Left lung (tissue), 10 donors: ENCODE data around the gene SLC6A19. TPM values are rescaled to one million over a fixed set of nuclear protein-coding genes. Genes with fewer than 3 reads are reported as not detected.

ENCODE experiments used
- ATAC-seq: fragments of 200-7000 bp; cut with Tn5 transposase; one replicate; pipeline ENCODE4 v1.9.1; 2020; ENCODE audit warnings: moderate library complexity
- DNase-seq, 4 donors: peaks; one replicate each; pipeline ENCODE4 v3.0.0-alpha.2; 2013 to 2020
- H3K27ac ChIP-seq, 2 donors: fragments of 200-600 bp; sonication (generic) in 1 of 2; one replicate each; pipeline versions ENCODE4 v1.5.0 to v1.8.0; 2020 to 2021
- H3K27me3 ChIP-seq, 2 donors: fragments of 200-600 bp; sonication (generic) in 1 of 2; one replicate each; pipeline versions ENCODE4 v1.5.0 to v1.8.0; 2020 to 2021
- H3K36me3 ChIP-seq, 2 donors: fragments of 200-600 bp; sonication (generic) in 1 of 2; one replicate each; pipeline versions ENCODE4 v1.5.0 to v1.8.0; 2020 to 2021
- H3K4me1 ChIP-seq, 2 donors: fragments of 200-600 bp; one replicate each; pipeline ENCODE4 v1.8.0; 2021
- H3K4me3 ChIP-seq, 2 donors: fragments of 200-600 bp; sonication (generic) in 1 of 2; one replicate each; pipeline versions ENCODE4 v1.5.0 to v1.8.0; 2020 to 2021; ENCODE audit warnings: mild to moderate bottlenecking in 1 of 2
- H3K9me3 ChIP-seq, 2 donors: fragments of 200-600 bp; sonication (generic) in 1 of 2; one replicate each; pipeline versions ENCODE4 v1.5.0 to v1.8.0; 2020 to 2021
- intact Hi-C, 2 donors: fragments of 100-400 bp; cut with DNase I; formaldehyde crosslinking; loops; one replicate each; pipeline versions ENCODE4 v1.11.2 to v1.14.2; 2022
- polyA plus RNA-seq, 6 donors: library from polyadenylated mRNA; unstranded; fragments of 120-200 nt; gene quantifications; one replicate each; pipeline ENCODE4 v1.2.1, GENCODE V29; 2013; ENCODE audit not compliant: insufficient read length in 6 of 6
- total RNA-seq, 2 donors: library from RNA; stranded (reverse); fragmentation: NEBNext Ultra II Directional; extraction: Animal tissue kit (Norgen Biotek cat#: 25700); gene quantifications; one replicate each; pipeline ENCODE4 v1.2.1, GENCODE V29; 2021
- TF ChIP-seq, protein P1 (sequence below), 2 donors: fragments of 200-600 bp; sonication (generic) in 1 of 2; IDR thresholded peaks; one replicate each; pipeline versions ENCODE4 v1.5.0 to v1.8.0; 2021; ENCODE audit warnings: antibody characterized with exemption in 2 of 2
- donor health status: DM: no; HTN: yes; CAD: no.
- donor health status: DM: no; HTN: no; CAD: no.

SLC6A19 gene
- total and polyA plus RNA-seq, 8 donors: 0.04 to 0.54 (median 0.19) TPM; not detected in 2

DNA sequence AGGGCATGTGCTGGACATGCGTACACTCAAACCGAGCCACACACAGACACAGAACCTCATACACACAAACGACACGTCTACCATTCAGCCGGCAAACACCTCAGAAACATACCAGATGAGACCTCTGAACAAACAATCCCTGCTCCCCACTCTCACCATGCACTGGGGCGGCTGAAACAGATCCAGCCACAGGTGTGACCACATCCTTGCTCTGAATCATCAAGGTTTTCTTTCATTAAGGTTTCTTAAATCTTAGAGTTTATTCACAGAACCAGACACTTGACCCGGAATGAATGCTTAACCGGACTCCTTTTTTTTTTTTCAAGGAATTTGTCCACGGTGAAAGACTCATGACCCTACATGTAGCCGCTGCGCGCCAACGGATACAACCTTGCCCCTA is 67.3 kb downstream of the SLC6A19 start:
- H3K4me1 ChIP-seq: no peaks in the 10 kb centered on the region
- no peaks in the 10 kb centered on the region for H3K27me3 ChIP-seq
- H3K27ac ChIP-seq: no peak overlapping the region
- H3K9me3 ChIP-seq: peaks cover 0 to 9% of the 10 kb centered on the region in 2 donors
- H3K4me3 ChIP-seq: no peak overlapping the region
- intact Hi-C loops: no loop called here
- no peaks in the 10 kb centered on the region for H3K36me3 ChIP-seq
- TF ChIP-seq, protein P1, sequence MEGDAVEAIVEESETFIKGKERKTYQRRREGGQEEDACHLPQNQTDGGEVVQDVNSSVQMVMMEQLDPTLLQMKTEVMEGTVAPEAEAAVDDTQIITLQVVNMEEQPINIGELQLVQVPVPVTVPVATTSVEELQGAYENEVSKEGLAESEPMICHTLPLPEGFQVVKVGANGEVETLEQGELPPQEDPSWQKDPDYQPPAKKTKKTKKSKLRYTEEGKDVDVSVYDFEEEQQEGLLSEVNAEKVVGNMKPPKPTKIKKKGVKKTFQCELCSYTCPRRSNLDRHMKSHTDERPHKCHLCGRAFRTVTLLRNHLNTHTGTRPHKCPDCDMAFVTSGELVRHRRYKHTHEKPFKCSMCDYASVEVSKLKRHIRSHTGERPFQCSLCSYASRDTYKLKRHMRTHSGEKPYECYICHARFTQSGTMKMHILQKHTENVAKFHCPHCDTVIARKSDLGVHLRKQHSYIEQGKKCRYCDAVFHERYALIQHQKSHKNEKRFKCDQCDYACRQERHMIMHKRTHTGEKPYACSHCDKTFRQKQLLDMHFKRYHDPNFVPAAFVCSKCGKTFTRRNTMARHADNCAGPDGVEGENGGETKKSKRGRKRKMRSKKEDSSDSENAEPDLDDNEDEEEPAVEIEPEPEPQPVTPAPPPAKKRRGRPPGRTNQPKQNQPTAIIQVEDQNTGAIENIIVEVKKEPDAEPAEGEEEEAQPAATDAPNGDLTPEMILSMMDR (IDR thresholded peaks at IDR 0.05): no peak
- no peak for ATAC-seq
- DNase-seq: no peak

DNA sequence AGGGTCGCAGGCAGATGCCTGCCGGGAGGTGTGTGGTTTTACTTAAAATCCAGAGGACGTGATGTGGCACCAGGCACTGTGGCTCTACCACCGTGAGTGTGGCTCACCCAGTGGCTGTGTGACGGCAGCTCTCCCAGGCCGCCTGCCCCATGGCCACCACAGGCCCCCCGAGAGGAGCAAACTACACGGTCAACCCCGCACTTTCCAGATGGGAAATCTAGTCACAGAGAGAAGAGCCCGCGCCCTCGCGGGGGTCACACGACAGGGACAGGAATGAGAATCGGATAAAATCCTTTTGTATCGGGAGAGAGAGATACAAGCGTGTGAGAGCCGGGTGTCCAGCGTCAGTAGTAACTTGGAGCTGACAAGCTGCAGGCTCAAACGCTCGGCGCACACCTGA is 69.0 kb downstream of the SLC6A19 start:
- no peaks in the 10 kb centered on the region for H3K27me3 ChIP-seq
- no peaks in the 10 kb centered on the region for H3K4me1 ChIP-seq
- H3K4me3 ChIP-seq: no peak overlapping the region
- DNase-seq (peak in 1 of 4 donors; percentile 65), ATAC-seq (no peak)
- peaks cover 0 to 2% of the 10 kb centered on the region in 2 donors for H3K9me3 ChIP-seq
- H3K27ac ChIP-seq: no peak overlapping the region
- no peaks in the 10 kb centered on the region for H3K36me3 ChIP-seq
- intact Hi-C loops: no loop called here
- TF ChIP-seq, protein P1 (IDR thresholded peaks at IDR 0.05): no peak

DNA sequence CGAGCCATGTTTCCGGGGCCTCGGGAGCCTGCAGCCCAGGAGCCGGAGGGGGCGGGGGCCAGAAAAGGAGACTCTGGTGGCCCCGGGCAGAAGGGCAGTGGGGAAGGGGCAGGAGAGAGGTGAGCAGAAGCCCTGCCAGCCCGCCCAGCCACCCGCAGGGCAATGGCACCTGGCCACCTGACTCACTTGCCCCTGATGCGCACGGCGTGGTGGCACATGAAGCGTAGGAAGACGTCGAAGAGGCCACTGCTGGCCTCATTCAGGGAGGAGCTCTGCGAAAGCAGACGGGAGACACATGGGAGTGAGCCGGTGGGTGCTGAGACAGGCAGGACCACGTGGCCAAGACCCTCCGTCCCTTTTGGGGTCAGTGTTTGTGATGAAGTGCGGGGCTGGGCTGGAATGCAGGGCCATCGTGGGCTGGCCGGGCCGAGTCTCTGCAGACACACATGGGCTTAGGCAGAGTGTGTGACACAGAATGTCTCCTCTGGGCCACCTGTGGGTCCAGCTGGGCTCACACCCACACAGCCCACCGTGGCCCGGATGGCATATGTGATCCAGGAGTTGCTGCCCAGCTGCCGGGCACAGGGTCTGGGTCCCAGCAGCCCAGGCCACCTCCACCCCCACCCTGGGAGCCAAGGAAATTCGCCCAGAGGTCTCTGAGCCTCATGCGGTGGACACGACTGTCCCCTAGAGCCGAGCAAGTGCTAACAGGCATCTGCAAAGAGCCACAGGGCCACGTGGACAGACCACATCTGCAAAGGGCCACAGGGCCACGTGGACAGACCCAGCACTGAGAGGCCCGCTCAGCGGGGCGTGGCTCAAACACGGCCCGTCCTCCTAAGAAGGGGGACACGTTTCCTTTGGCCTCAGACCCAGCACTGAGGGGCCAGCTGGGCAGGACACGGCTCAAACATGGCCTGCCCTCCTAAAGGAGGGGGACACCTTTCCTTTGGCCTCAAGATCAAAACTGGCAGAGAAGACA is 69.8 kb downstream of the SLC6A19 start:
- no peaks in the 10 kb centered on the region for H3K36me3 ChIP-seq
- TF ChIP-seq, protein P1 (IDR thresholded peaks at IDR 0.05): no peak
- no peak overlapping the region for H3K27ac ChIP-seq
- intact Hi-C loops: no loop called here
- peak in 1 of 4 donors; percentile 72 for DNase-seq
- no peak for ATAC-seq
- no peaks in the 10 kb centered on the region for H3K27me3 ChIP-seq
- peaks cover 0 to 2% of the 10 kb centered on the region in 2 donors for H3K9me3 ChIP-seq
- H3K4me1 ChIP-seq: no peaks in the 10 kb centered on the region
- H3K4me3 ChIP-seq: no peak overlapping the region

DNA sequence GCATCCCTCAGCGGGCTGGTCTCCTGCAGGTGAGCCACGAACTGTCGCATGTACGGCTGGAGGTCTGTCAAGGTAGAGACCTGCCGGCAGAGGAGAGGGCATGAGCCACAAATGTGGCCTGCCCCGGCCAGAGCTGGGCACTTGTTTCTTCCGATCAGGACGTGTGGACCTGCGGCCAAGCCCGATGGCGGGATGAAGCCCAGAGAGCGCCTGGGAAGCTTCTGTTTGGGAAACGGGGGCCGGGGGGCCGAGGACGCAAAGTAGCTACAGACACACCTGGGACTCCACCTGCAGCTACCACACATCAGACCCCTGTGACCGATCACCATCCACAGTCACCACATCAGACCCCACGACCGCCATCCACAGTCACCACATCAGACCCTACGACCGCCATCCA is 70.8 kb downstream of the SLC6A19 start:
- no peaks in the 10 kb centered on the region for H3K27me3 ChIP-seq
- peaks cover 0 to 6% of the 10 kb centered on the region in 2 donors for H3K9me3 ChIP-seq
- no peak overlapping the region for H3K4me3 ChIP-seq
- TF ChIP-seq, protein P1 (IDR thresholded peaks at IDR 0.05): no peak
- ATAC-seq (no peak), DNase-seq (no peak)
- no peaks in the 10 kb centered on the region for H3K4me1 ChIP-seq
- intact Hi-C loops: no loop called here
- no peaks in the 10 kb centered on the region for H3K36me3 ChIP-seq
- H3K27ac ChIP-seq: no peak overlapping the region

DNA sequence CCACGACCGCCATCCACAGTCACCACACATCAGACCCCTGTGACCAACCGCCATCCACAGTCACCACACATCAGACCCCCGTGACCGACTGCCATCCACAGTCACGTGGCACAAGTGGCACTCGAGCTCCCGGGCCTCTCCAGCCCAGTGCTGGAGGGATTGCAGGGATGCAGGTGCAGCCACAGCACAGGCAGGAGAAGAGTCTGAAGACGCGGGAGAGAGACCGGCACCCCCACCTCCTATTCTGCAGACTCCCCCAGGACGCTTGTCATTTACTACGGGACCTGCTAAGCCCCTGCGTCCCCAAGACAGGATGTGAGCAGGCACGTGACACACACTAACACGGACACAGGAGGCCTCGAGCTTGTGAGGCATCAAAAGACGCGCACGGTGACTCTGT is 72.3 kb downstream of the SLC6A19 start:
- no peak overlapping the region for H3K4me3 ChIP-seq
- ATAC-seq (no peak), DNase-seq (peak in 1 of 4 donors; percentile 25)
- no peaks in the 10 kb centered on the region for H3K4me1 ChIP-seq
- intact Hi-C loops: no loop called here
- H3K36me3 ChIP-seq: no peaks in the 10 kb centered on the region
- H3K27me3 ChIP-seq: no peaks in the 10 kb centered on the region
- TF ChIP-seq, protein P1 (IDR thresholded peaks at IDR 0.05): no peak
- peaks cover 0 to 16% of the 10 kb centered on the region in 2 donors for H3K9me3 ChIP-seq
- no peak overlapping the region for H3K27ac ChIP-seq
